Lower leg skin (tissue), 3 donors: ENCODE results near the gene TEX12.

ENCODE experiments used
- POLR2A ChIP-seq, 2 donors: fragments of 450-650 bp; IDR thresholded peaks; one replicate each; pipeline ENCODE4 v1.6.1; 2016 to 2017; ENCODE audit warnings: antibody characterized with exemption in 2 of 2, mild to moderate bottlenecking in 1 of 2, moderate library complexity in 1 of 2
- TF ChIP-seq, protein P1 (sequence below), 3 donors: fragments of 450-650 bp; IDR thresholded peaks; one replicate each; pipeline ENCODE4 v1.5.1; 2016; ENCODE audit warnings: antibody characterized with exemption in 3 of 3, mild to moderate bottlenecking in 3 of 3, moderate library complexity in 2 of 3

GRCh38 chr11:112175599-112175952 is 8.4 kb downstream of the TEX12 start:
- TF ChIP-seq, protein P1, sequence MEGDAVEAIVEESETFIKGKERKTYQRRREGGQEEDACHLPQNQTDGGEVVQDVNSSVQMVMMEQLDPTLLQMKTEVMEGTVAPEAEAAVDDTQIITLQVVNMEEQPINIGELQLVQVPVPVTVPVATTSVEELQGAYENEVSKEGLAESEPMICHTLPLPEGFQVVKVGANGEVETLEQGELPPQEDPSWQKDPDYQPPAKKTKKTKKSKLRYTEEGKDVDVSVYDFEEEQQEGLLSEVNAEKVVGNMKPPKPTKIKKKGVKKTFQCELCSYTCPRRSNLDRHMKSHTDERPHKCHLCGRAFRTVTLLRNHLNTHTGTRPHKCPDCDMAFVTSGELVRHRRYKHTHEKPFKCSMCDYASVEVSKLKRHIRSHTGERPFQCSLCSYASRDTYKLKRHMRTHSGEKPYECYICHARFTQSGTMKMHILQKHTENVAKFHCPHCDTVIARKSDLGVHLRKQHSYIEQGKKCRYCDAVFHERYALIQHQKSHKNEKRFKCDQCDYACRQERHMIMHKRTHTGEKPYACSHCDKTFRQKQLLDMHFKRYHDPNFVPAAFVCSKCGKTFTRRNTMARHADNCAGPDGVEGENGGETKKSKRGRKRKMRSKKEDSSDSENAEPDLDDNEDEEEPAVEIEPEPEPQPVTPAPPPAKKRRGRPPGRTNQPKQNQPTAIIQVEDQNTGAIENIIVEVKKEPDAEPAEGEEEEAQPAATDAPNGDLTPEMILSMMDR (IDR thresholded peaks at IDR 0.05), result no peak
- TF ChIP-seq POLR2A (IDR thresholded peaks at IDR 0.05), result no peak
